ENCODE data around the gene BTBD2.

DNA sequence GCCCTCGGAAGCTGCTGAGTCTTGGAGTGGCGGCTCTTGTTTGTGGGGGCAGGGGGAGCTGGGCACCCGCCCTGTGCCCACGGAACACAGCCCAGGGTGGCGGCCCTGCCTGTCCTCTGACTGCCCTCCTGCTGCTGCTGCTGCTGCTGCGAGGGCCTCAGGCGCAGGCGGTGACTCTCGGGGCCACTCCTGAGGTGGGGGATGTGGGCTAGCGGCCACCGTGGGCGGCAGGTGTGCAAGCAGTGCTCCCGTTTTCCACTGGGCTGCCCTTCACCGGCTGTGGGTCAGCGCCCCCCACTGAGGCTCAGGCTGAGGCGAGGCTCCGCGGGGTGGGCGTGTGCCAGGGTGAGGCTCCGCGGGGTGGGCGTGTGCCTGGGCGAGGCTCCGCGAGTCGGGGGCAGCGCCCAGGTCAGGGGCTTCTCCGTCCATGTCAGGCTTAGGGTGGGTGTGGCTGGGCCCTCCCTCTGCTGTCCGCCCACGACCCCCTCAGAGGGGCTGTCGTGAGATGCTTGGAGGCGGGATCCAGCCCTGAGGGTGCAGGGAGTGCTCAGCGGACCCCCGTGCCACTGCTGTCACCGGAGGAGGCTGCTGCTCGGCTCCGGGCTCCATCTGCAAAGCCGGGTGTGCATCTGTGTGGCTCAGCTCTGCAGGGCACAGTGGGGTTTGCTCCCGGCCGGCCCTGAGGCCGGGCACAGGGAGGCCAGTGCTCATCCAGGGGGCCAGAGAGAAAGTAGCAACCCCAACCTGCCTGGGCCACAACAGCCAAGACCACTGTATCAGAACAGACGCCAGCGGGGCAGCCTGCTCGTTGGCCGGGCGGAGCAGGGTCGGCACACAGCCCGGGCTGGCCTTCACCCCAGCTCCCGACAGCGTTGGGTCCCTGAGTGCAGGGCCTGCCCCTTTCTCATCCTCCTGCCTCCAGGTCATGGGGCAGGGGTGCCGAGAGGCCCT lies 60.1 kb downstream of the BTBD2 start:
- TF ChIP-seq, protein P1, sequence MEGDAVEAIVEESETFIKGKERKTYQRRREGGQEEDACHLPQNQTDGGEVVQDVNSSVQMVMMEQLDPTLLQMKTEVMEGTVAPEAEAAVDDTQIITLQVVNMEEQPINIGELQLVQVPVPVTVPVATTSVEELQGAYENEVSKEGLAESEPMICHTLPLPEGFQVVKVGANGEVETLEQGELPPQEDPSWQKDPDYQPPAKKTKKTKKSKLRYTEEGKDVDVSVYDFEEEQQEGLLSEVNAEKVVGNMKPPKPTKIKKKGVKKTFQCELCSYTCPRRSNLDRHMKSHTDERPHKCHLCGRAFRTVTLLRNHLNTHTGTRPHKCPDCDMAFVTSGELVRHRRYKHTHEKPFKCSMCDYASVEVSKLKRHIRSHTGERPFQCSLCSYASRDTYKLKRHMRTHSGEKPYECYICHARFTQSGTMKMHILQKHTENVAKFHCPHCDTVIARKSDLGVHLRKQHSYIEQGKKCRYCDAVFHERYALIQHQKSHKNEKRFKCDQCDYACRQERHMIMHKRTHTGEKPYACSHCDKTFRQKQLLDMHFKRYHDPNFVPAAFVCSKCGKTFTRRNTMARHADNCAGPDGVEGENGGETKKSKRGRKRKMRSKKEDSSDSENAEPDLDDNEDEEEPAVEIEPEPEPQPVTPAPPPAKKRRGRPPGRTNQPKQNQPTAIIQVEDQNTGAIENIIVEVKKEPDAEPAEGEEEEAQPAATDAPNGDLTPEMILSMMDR (IDR thresholded peaks at IDR 0.05), result no peak
- TF ChIP-seq POLR2A (IDR thresholded peaks at IDR 0.05), result no peak

All from sigmoid colon (tissue), 3 donors.